ENCODE data around the gene ZBTB32. TPM values are rescaled to one million over a fixed set of nuclear protein-coding genes. Genes with fewer than 3 reads are reported as not detected.
"Not testable (repeated sequence)": the region's sequence is repeated elsewhere in the genome, so short reads cannot be mapped to it uniquely, and the experiment has no call there.

The ZBTB32 gene
- polyA plus RNA-seq, 4 donors, result 0.22 to 0.35 TPM; not detected in 2

DNA sequence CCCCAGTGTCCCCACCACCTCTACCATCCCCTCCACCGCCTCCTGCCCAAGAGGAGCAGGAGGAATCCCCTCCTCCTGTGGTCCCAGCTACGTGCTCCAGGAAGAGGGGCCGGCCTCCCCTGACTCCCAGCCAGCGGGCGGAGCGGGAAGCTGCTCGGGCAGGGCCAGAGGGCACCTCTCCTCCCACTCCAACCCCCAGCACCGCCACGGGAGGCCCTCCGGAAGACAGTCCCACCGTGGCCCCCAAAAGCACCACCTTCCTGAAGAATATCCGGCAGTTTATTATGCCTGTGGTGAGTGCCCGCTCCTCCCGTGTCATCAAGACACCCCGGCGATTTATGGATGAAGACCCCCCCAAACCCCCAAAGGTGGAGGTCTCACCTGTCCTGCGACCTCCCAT lies 16.3 kb downstream of the ZBTB32 start:
- peaks cover 19 to 61% (median 26%) of the 10 kb centered on the region in 3 donors for H3K36me3 ChIP-seq (ENCODE audit: control insufficient read depth in 3 of 3, insufficient read depth in 2 of 3, low read depth in 1 of 3, low read length in 3 of 3)
- no peak for FAIRE-seq
- DNase-seq, result no peak
- H3K27ac ChIP-seq (ENCODE audit: low read depth in 1 of 3, low read length in 2 of 3), result no peak overlapping the region
- no peak overlapping the region for H3K4me3 ChIP-seq (ENCODE audit: low read depth in 1 of 3, low read length in 3 of 3)
- WGBS, 3 donors, result 86 to 92% (median 88%) methylated on average over 11 to 17 of the region's 17 CpGs
- no peaks in the 10 kb centered on the region for H3K9me3 ChIP-seq (ENCODE audit: control insufficient read depth in 2 of 2, insufficient read depth in 1 of 2, low read depth in 1 of 2, low read length in 1 of 2)
- no peaks in the 10 kb centered on the region for H3K27me3 ChIP-seq (ENCODE audit: control insufficient read depth in 3 of 3, insufficient read depth in 3 of 3, low read length in 3 of 3)
- H3K4me1 ChIP-seq (ENCODE audit: control insufficient read depth in 3 of 3, insufficient read depth in 2 of 3, low read depth in 1 of 3, low read length in 2 of 3), result peaks cover 0 to 17% (median 8%) of the 10 kb centered on the region in 3 donors

GRCh38 chr19:35721374-35721773 lies 17.0 kb downstream of the ZBTB32 start:
- H3K27me3 ChIP-seq (ENCODE audit: control insufficient read depth in 3 of 3, insufficient read depth in 3 of 3, low read length in 3 of 3), result no peaks in the 10 kb centered on the region
- H3K27ac ChIP-seq (ENCODE audit: low read depth in 1 of 3, low read length in 2 of 3), result no peak overlapping the region
- H3K9me3 ChIP-seq (ENCODE audit: control insufficient read depth in 2 of 2, insufficient read depth in 1 of 2, low read depth in 1 of 2, low read length in 1 of 2), result no peaks in the 10 kb centered on the region
- peaks cover 26 to 68% (median 32%) of the 10 kb centered on the region in 3 donors for H3K36me3 ChIP-seq (ENCODE audit: control insufficient read depth in 3 of 3, insufficient read depth in 2 of 3, low read depth in 1 of 3, low read length in 3 of 3)
- WGBS, 3 donors, result 95 to 96% (median 95%) methylated on average over 16 of the region's 16 CpGs
- H3K4me3 ChIP-seq (ENCODE audit: low read depth in 1 of 3, low read length in 3 of 3), result no peak overlapping the region
- peaks cover 0 to 11% (median 5%) of the 10 kb centered on the region in 3 donors for H3K4me1 ChIP-seq (ENCODE audit: control insufficient read depth in 3 of 3, insufficient read depth in 2 of 3, low read depth in 1 of 3, low read length in 2 of 3)
- FAIRE-seq, result no peak
- no peak for DNase-seq

DNA sequence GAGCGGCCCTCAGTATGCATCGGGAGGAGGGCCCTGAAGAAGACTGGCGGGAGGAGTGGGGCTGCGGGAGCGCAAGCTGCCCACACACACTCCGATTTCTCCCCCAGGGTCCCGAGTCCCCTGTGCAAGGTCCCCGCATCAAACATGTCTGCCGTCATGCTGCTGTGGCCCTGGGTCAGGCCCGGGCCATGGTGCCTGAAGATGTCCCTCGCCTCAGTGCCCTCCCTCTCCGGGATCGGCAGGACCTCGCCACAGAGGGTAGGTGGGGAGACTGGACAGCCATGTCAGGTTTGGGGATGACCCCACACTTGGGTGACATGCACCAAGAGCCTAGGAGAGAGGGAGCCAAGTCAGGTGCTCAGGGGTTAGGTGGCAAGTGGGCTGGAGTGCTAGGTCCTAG lies 18.1 kb downstream of the ZBTB32 start:
- no peak overlapping the region for H3K4me3 ChIP-seq (ENCODE audit: low read depth in 1 of 3, low read length in 3 of 3)
- H3K4me1 ChIP-seq (ENCODE audit: control insufficient read depth in 3 of 3, insufficient read depth in 2 of 3, low read depth in 1 of 3, low read length in 2 of 3), result peaks cover 0 to 11% (median 5%) of the 10 kb centered on the region in 3 donors
- H3K9me3 ChIP-seq (ENCODE audit: control insufficient read depth in 2 of 2, insufficient read depth in 1 of 2, low read depth in 1 of 2, low read length in 1 of 2), result no peaks in the 10 kb centered on the region
- DNase-seq, result no peak
- H3K36me3 ChIP-seq (ENCODE audit: control insufficient read depth in 3 of 3, insufficient read depth in 2 of 3, low read depth in 1 of 3, low read length in 3 of 3), result peaks cover 34 to 78% (median 37%) of the 10 kb centered on the region in 3 donors
- H3K27ac ChIP-seq (ENCODE audit: low read depth in 1 of 3, low read length in 2 of 3), result no peak overlapping the region
- no peak for FAIRE-seq
- H3K27me3 ChIP-seq (ENCODE audit: control insufficient read depth in 3 of 3, insufficient read depth in 3 of 3, low read length in 3 of 3), result no peaks in the 10 kb centered on the region
- 97% methylated on average over 14 of the region's 14 CpGs for WGBS, 3 donors

DNA sequence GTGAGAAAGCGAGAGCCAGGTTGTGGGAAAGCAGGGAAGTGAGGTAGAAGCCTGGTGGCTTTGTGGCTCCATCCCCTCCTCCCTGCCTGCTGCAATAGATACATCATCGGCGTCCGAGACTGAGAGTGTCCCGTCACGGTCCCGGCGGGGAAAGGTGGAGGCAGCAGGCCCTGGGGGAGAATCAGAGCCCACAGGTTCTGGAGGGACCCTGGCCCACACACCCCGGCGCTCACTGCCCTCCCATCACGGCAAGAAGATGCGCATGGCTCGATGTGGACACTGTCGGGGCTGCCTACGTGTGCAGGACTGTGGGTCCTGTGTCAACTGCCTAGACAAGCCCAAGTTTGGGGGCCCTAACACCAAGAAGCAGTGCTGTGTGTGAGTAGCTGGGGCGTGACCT lies 18.5 kb downstream of the ZBTB32 start:
- FAIRE-seq (no peak), DNase-seq (no peak)
- peaks cover 37 to 82% (median 41%) of the 10 kb centered on the region in 3 donors for H3K36me3 ChIP-seq (ENCODE audit: control insufficient read depth in 3 of 3, insufficient read depth in 2 of 3, low read depth in 1 of 3, low read length in 3 of 3)
- WGBS, 3 donors, result 92 to 97% (median 93%) methylated on average over 15 to 16 of the region's 16 CpGs
- H3K27ac ChIP-seq (ENCODE audit: low read depth in 1 of 3, low read length in 2 of 3), result no peak overlapping the region
- no peaks in the 10 kb centered on the region for H3K9me3 ChIP-seq (ENCODE audit: control insufficient read depth in 2 of 2, insufficient read depth in 1 of 2, low read depth in 1 of 2, low read length in 1 of 2)
- no peak overlapping the region for H3K4me3 ChIP-seq (ENCODE audit: low read depth in 1 of 3, low read length in 3 of 3)
- H3K27me3 ChIP-seq (ENCODE audit: control insufficient read depth in 3 of 3, insufficient read depth in 3 of 3, low read length in 3 of 3), result no peaks in the 10 kb centered on the region
- H3K4me1 ChIP-seq (ENCODE audit: control insufficient read depth in 3 of 3, insufficient read depth in 2 of 3, low read depth in 1 of 3, low read length in 2 of 3), result peaks cover 0 to 11% (median 5%) of the 10 kb centered on the region in 3 donors

DNA sequence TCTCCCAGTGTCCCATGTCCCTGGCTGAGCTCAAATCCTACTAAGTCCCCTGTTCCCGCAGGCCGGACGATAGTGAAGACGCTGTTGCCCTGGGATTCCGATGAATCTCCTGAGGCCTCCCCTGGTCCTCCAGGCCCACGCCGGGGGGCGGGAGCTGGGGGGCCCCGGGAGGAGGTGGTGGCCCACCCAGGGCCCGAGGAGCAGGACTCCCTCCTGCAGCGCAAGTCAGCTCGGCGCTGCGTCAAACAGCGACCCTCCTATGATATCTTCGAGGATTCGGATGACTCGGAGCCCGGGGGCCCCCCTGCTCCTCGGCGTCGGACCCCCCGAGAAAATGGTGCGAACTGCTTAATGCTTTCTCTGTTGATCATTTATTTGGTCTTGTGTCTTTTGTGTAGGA lies 19.3 kb downstream of the ZBTB32 start:
- FAIRE-seq (no peak), DNase-seq (no peak)
- Histone ChIP-seq H3K4me1 (ENCODE audit: control insufficient read depth in 3 of 3, insufficient read depth in 2 of 3, low read depth in 1 of 3, low read length in 2 of 3) (peaks cover 0 to 11% (median 5%) of the 10 kb centered on the region in 3 donors), H3K27me3 (ENCODE audit: control insufficient read depth in 3 of 3, insufficient read depth in 3 of 3, low read length in 3 of 3) (no peaks in the 10 kb centered on the region), H3K36me3 (ENCODE audit: control insufficient read depth in 3 of 3, insufficient read depth in 2 of 3, low read depth in 1 of 3, low read length in 3 of 3) (peaks cover 43 to 90% (median 44%) of the 10 kb centered on the region in 3 donors), H3K9me3 (ENCODE audit: control insufficient read depth in 2 of 2, insufficient read depth in 1 of 2, low read depth in 1 of 2, low read length in 1 of 2) (no peaks in the 10 kb centered on the region), H3K4me3 (ENCODE audit: low read depth in 1 of 3, low read length in 3 of 3) (no peak overlapping the region), H3K27ac (ENCODE audit: low read depth in 1 of 3, low read length in 2 of 3) (no peak overlapping the region)
- 94 to 98% (median 97%) methylated on average over 23 to 24 of the region's 24 CpGs for WGBS, 3 donors

- H3K36me3 ChIP-seq (ENCODE audit: control insufficient read depth in 3 of 3, insufficient read depth in 2 of 3, low read depth in 1 of 3, low read length in 3 of 3), result peaks cover 45 to 95% (median 45%) of the 10 kb centered on the region in 3 donors
- H3K4me1 ChIP-seq (ENCODE audit: control insufficient read depth in 3 of 3, insufficient read depth in 2 of 3, low read depth in 1 of 3, low read length in 2 of 3); FAIRE-seq; H3K4me3 ChIP-seq (ENCODE audit: low read depth in 1 of 3, low read length in 3 of 3); H3K27me3 ChIP-seq (ENCODE audit: control insufficient read depth in 3 of 3, insufficient read depth in 3 of 3, low read length in 3 of 3); H3K27ac ChIP-seq (ENCODE audit: low read depth in 1 of 3, low read length in 2 of 3); DNase-seq; H3K9me3 ChIP-seq (ENCODE audit: control insufficient read depth in 2 of 2, insufficient read depth in 1 of 2, low read depth in 1 of 2, low read length in 1 of 2): not testable (repeated sequence)
- WGBS, 3 donors, result 93 to 96% (median 94%) methylated on average over 7 of the region's 7 CpGs
Measured at GRCh38 chr19:35724132-35724531, 19.8 kb downstream of the ZBTB32 start.

DNA sequence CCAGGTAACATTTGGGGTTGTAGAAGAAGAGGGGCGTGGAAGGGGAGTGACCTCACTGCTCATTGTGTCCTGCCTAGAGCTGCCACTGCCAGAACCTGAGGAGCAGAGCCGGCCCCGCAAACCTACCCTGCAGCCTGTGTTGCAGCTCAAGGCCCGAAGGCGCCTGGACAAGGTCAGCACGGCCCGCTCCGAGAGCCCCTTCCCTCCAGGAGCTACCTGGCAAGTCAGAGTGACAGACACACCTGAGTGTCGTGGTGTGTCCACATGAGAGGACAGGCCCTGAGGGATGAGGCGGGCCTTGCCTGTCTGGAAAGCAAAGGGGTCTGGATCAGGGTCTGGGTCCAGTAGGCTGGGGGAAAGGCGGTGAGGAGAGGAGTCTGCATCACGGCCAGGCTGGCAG lies 20.2 kb downstream of the ZBTB32 start:
- no peak overlapping the region for H3K27ac ChIP-seq (ENCODE audit: low read depth in 1 of 3, low read length in 2 of 3)
- H3K4me1 ChIP-seq (ENCODE audit: control insufficient read depth in 3 of 3, insufficient read depth in 2 of 3, low read depth in 1 of 3, low read length in 2 of 3), result peaks cover 0 to 2% (median 0%) of the 10 kb centered on the region in 3 donors
- peaks cover 45 to 96% (median 46%) of the 10 kb centered on the region in 3 donors for H3K36me3 ChIP-seq (ENCODE audit: control insufficient read depth in 3 of 3, insufficient read depth in 2 of 3, low read depth in 1 of 3, low read length in 3 of 3)
- DNase-seq, result no peak
- no peak for FAIRE-seq
- WGBS, 3 donors, result 97 to 98% (median 98%) methylated on average over 11 to 12 of the region's 12 CpGs
- no peaks in the 10 kb centered on the region for H3K9me3 ChIP-seq (ENCODE audit: control insufficient read depth in 2 of 2, insufficient read depth in 1 of 2, low read depth in 1 of 2, low read length in 1 of 2)
- H3K27me3 ChIP-seq (ENCODE audit: control insufficient read depth in 3 of 3, insufficient read depth in 3 of 3, low read length in 3 of 3), result no peaks in the 10 kb centered on the region
- H3K4me3 ChIP-seq (ENCODE audit: low read depth in 1 of 3, low read length in 3 of 3), result no peak overlapping the region

GRCh38 chr19:35725216-35725861 lies 21.0 kb downstream of the ZBTB32 start:
- DNase-seq, result no peak
- no peaks in the 10 kb centered on the region for H3K9me3 ChIP-seq (ENCODE audit: control insufficient read depth in 2 of 2, insufficient read depth in 1 of 2, low read depth in 1 of 2, low read length in 1 of 2)
- no peaks in the 10 kb centered on the region for H3K4me1 ChIP-seq (ENCODE audit: control insufficient read depth in 3 of 3, insufficient read depth in 2 of 3, low read depth in 1 of 3, low read length in 2 of 3)
- H3K36me3 ChIP-seq (ENCODE audit: control insufficient read depth in 3 of 3, insufficient read depth in 2 of 3, low read depth in 1 of 3, low read length in 3 of 3), result peaks cover 50 to 97% (median 54%) of the 10 kb centered on the region in 3 donors
- FAIRE-seq, result no peak
- no peaks in the 10 kb centered on the region for H3K27me3 ChIP-seq (ENCODE audit: control insufficient read depth in 3 of 3, insufficient read depth in 3 of 3, low read length in 3 of 3)
- WGBS, 3 donors, result 95 to 98% (median 95%) methylated on average over 22 to 23 of the region's 23 CpGs
- H3K4me3 ChIP-seq (ENCODE audit: low read depth in 1 of 3, low read length in 3 of 3), result no peak overlapping the region
- no peak overlapping the region for H3K27ac ChIP-seq (ENCODE audit: low read depth in 1 of 3, low read length in 2 of 3)

Data from small intestine (tissue), 7 donors.